NCI-H1092 treated with DMSO at 0.1 percent for 48 hours (cell line): Measurements from ENCODE around the gene AMD1.
A peak's percentile ranks its signal among the peaks of the same experiment; 100 is the strongest.
"Not testable (repeated sequence)": the region's sequence is repeated elsewhere in the genome, so short reads cannot be mapped to it uniquely, and the experiment has no call there.

Source experiments
- DNase-seq: peaks from one replicate; lab custom pipeline; 2025; lab: John Stamatoyannopoulos, UW

The AMD1 gene

GRCh38 chr6:110873981-110874879 lies at the start of gene AMD1:
AMD1 (plus strand) TSS chr6:110874785; CDS start chr6:110875106, 321 bp downstream.
- DNase-seq = peak; percentile 96

- DNase-seq = no peak
Measured at GRCh38 chr6:110826236-110827129, 48.1 kb upstream of the AMD1 start.

- no peak for DNase-seq
Measured at GRCh38 chr6:110828396-110828795, 46.2 kb upstream of the AMD1 start.

- DNase-seq = no peak
Measured at GRCh38 chr6:110831405-110831804, 43.2 kb upstream of the AMD1 start.

GRCh38 chr6:110833831-110834230 lies 40.8 kb upstream of the AMD1 start:
- DNase-seq = no peak

- DNase-seq = not testable (repeated sequence)
Measured at GRCh38 chr6:110835751-110836150, 38.8 kb upstream of the AMD1 start.

GRCh38 chr6:110841266-110841665 lies 33.3 kb upstream of the AMD1 start:
- no peak for DNase-seq

GRCh38 chr6:110849781-110850180 lies 24.8 kb upstream of the AMD1 start:
- DNase-seq = no peak

- DNase-seq = no peak
Measured at GRCh38 chr6:110852773-110853172, 21.8 kb upstream of the AMD1 start.

GRCh38 chr6:110853754-110854477 lies 20.7 kb upstream of the AMD1 start:
- DNase-seq = no peak

GRCh38 chr6:110856296-110856695 lies 18.3 kb upstream of the AMD1 start:
- no peak for DNase-seq

GRCh38 chr6:110858016-110858415 lies 16.6 kb upstream of the AMD1 start:
- DNase-seq = no peak

GRCh38 chr6:110858562-110859214 lies 15.9 kb upstream of the AMD1 start:
- DNase-seq = no peak

GRCh38 chr6:110859335-110859792 lies 15.2 kb upstream of the AMD1 start:
- DNase-seq = no peak

GRCh38 chr6:110864824-110865223 lies 9.8 kb upstream of the AMD1 start:
- DNase-seq = no peak

GRCh38 chr6:110874880-110875547 lies 429 bp downstream of the AMD1 start:
- DNase-seq = no peak

- no peak for DNase-seq
Measured at GRCh38 chr6:110875548-110876169, 1.1 kb downstream of the AMD1 start.

- peak; percentile 48 for DNase-seq
Measured at GRCh38 chr6:110876170-110876773, 1.7 kb downstream of the AMD1 start.

- no peak for DNase-seq
Measured at GRCh38 chr6:110876806-110877564, 2.4 kb downstream of the AMD1 start.
